Measurements from ENCODE around the gene DLEC1.
A peak's percentile ranks its signal among the peaks of the same experiment; 100 is the strongest.
"Not testable (repeated sequence)": the region's sequence is repeated elsewhere in the genome, so short reads cannot be mapped to it uniquely, and the experiment has no call there.

DLEC1 gene

GRCh38 chr3:38084334-38085310 lies 45.6 kb downstream of the DLEC1 start:
- peak; percentile 30 to 45 (median 35) for DNase-seq

- DNase-seq: no peak
Measured at GRCh38 chr3:38085311-38085942, 46.4 kb downstream of the DLEC1 start.

- no peak for DNase-seq
Measured at GRCh38 chr3:38085943-38086324, 46.9 kb downstream of the DLEC1 start.

GRCh38 chr3:38086496-38086895 lies 47.5 kb downstream of the DLEC1 start:
- DNase-seq: no peak

- DNase-seq: not testable (repeated sequence)
Measured at GRCh38 chr3:38087278-38087677, 48.3 kb downstream of the DLEC1 start.

- DNase-seq: no peak
Measured at GRCh38 chr3:38088126-38089078, 49.4 kb downstream of the DLEC1 start.

GRCh38 chr3:38089163-38089562 lies 50.2 kb downstream of the DLEC1 start:
- DNase-seq: no peak

GRCh38 chr3:38090453-38090852 lies 51.4 kb downstream of the DLEC1 start:
- no peak for DNase-seq

GRCh38 chr3:38094999-38095398 lies 56.0 kb downstream of the DLEC1 start:
- DNase-seq: no peak

GRCh38 chr3:38095669-38096483 lies 56.9 kb downstream of the DLEC1 start:
- DNase-seq: no peak

GRCh38 chr3:38097446-38098375 lies 58.7 kb downstream of the DLEC1 start:
- no peak for DNase-seq

GRCh38 chr3:38098376-38098723 lies 59.3 kb downstream of the DLEC1 start:
- DNase-seq: no peak

- DNase-seq: no peak
Measured at GRCh38 chr3:38099518-38099917, 60.5 kb downstream of the DLEC1 start.

- DNase-seq: no peak
Measured at GRCh38 chr3:38100498-38100897, 61.5 kb downstream of the DLEC1 start.

GRCh38 chr3:38101811-38102443 lies 62.9 kb downstream of the DLEC1 start:
- no peak for DNase-seq

- DNase-seq: no peak
Measured at GRCh38 chr3:38102444-38102814, 63.4 kb downstream of the DLEC1 start.

GRCh38 chr3:38105525-38105924 lies 66.5 kb downstream of the DLEC1 start:
- no peak for DNase-seq

GRCh38 chr3:38107911-38108648 lies 69.1 kb downstream of the DLEC1 start:
- DNase-seq: no peak

Data from T-helper 1 cell (primary cell).